ENCODE data around the gene HSD17B11. TPM values are rescaled to one million over a fixed set of nuclear protein-coding genes. Genes with fewer than 3 reads are reported as not detected.

Gene HSD17B11
- total and polyA plus RNA-seq, 2 of the 8 experiments (the other 6 are each of a cell fraction or from before 2014, with no cell fraction given) = 6.0 to 9.0 TPM

GRCh38 chr4:87330761-87331160, 60.2 kb downstream of the HSD17B11 start:
- ChIA-PET POLR2A (ENCODE audit: partially characterized antibody) (no interaction called here), CTCF (ENCODE audit: partially characterized antibody) (interaction anchor here (1.4 kb wide), 1 partner anchor 23 kb away, joined by 4 read pairs; no protein-coding TSS in a partner anchor)
- Histone ChIP-seq H3K27me3 (replicated peaks in 1 of 4; ENCODE audit: control insufficient read depth in 3 of 4, extremely low read depth in 1 of 4, insufficient read depth in 3 of 4, low read length in 3 of 4) (no peaks in the 10 kb centered on the region), H3K79me2 (ENCODE audit: control insufficient read depth in 1 of 2, insufficient read depth in 2 of 2, low read length in 2 of 2) (no peaks in the 10 kb centered on the region), H2AFZ (ENCODE audit: low read length) (no peak overlapping the region), H3K4me2 (ENCODE audit: insufficient read depth in 1 of 2, low read depth in 2 of 2, low read length in 2 of 2) (no peak overlapping the region), H3K4me1 (replicated peaks in 1 of 4; ENCODE audit: control insufficient read depth in 3 of 4, insufficient read depth in 4 of 4, low read length in 3 of 4) (no peaks in the 10 kb centered on the region), H2BK15ac (ENCODE audit: low read length) (no peak overlapping the region), H3K36me3 (ENCODE audit: control insufficient read depth in 2 of 4, insufficient read depth in 4 of 4, low read length in 3 of 4) (no peaks in the 10 kb centered on the region), H2BK12ac (ENCODE audit: low read depth, low read length) (no peak overlapping the region), H3K56ac (replicated peaks; ENCODE audit: insufficient read length, low read depth, low read length) (no peak overlapping the region), H4K8ac (ENCODE audit: extremely low read depth, insufficient read depth, low read length) (no peak overlapping the region), H4K5ac (ENCODE audit: insufficient read length, low read depth, low read length) (no peak overlapping the region), H2AK5ac (ENCODE audit: low read depth, low read length) (no peak overlapping the region), H3K23me2 (ENCODE audit: low read depth, low read length) (no peaks in the 10 kb centered on the region; the same call in 1 of the 2 replicates), H2BK5ac (ENCODE audit: low read depth, low read length) (no peak overlapping the region), H3K23ac (ENCODE audit: insufficient read length) (no peak overlapping the region), H3K9me3 (ENCODE audit: insufficient read depth in 2 of 2, low read depth in 1 of 2, low read length in 1 of 2) (peaks cover 4 to 9% of the 10 kb centered on the region in 2 experiments; a peak in 2 of 4 replicates), H2BK120ac (replicated peaks; ENCODE audit: low read depth, low read length) (no peak overlapping the region), H3K79me1 (ENCODE audit: low read depth, low read length) (no peaks in the 10 kb centered on the region), H3K4me3 (ENCODE audit: extremely low read depth in 1 of 4, insufficient read depth in 2 of 4, low read depth in 3 of 4, low read length in 4 of 4) (no peak overlapping the region), H2BK20ac (ENCODE audit: low read length) (no peak overlapping the region), H4K20me1 (replicated peaks in 1 of 2; ENCODE audit: control insufficient read depth in 1 of 2, insufficient read depth in 2 of 2, low read length in 2 of 2) (no peaks in the 10 kb centered on the region), H3K4ac (replicated peaks; ENCODE audit: insufficient read length, low read depth, low read length) (no peak overlapping the region), H4K91ac (replicated peaks; ENCODE audit: insufficient read length, low read length) (no peak overlapping the region), H3K27ac (ENCODE audit: low read depth, low read length) (no peak overlapping the region), H3K9ac (replicated peaks in 1 of 4; ENCODE audit: extremely low read depth in 1 of 4, low read depth in 3 of 4, low read length in 3 of 4) (no peak overlapping the region), H3K14ac (ENCODE audit: insufficient read length) (no peak overlapping the region), H3K18ac (ENCODE audit: extremely low read depth, low read length) (no peak overlapping the region)
- no peak for DNase-seq (ENCODE audit: low read depth in 1 of 2, low spot score in 2 of 2)
- WGBS, 2 experiments (ENCODE audit: extremely low coverage in 1 of 2, insufficient coverage in 1 of 2, insufficient read length in 1 of 2, insufficient replicate concordance in 2 of 2, low coverage in 1 of 2, low lambda C conversion rate in 2 of 2, missing lambda C conversion rate in 1 of 2) = 94% methylated on average over 4 of the region's 4 CpGs; no CpG with 5 or more reads in 1 of the 2 experiments
- TF ChIP-seq POLR2AphosphoS5 (IDR thresholded peaks at IDR 0.05; ENCODE audit: low read depth, low read length) (no peak), RAD21 (IDR thresholded peaks at IDR 0.05 in 1 of 2, conservative IDR thresholded peaks at IDR 0.05 in 1 of 2; ENCODE audit: low read depth in 2 of 2, low read length in 2 of 2) (no peak), CHD1 (IDR thresholded peaks at IDR 0.05; ENCODE audit: low read depth, low read length) (no peak), PHF8 (conservative IDR thresholded peaks at IDR 0.05; ENCODE audit: low read depth, low read length) (no peak), TEAD4 (IDR thresholded peaks at IDR 0.05; ENCODE audit: low read depth, low read length) (no peak), CTCF (IDR thresholded peaks at IDR 0.05; ENCODE audit: control extremely low read depth in 1 of 3, insufficient read depth in 1 of 3, low read depth in 1 of 3, low read length in 3 of 3) (no peak)
- no peak for FAIRE-seq

All from H1 (cell line).